GM19035 (cell line): ENCODE data around the gene SMIM43.
A peak's percentile ranks its signal among the peaks of the same experiment; 100 is the strongest.
"Not testable (repeated sequence)": the region's sequence is repeated elsewhere in the genome, so short reads cannot be mapped to it uniquely, and the experiment has no call there.

Experiments
- ATAC-seq: cut with Tn5 transposase; IDR thresholded peaks from one replicate; pipeline ENCODE4 v1.9.1; 2021; ENCODE audit not compliant: unreplicated experiment

Gene SMIM43

GRCh38 chr4:121784401-121784800 lies 19.4 kb upstream of the SMIM43 start:
- ATAC-seq = no peak

- no peak for ATAC-seq
These were observed 18.2 kb upstream of the SMIM43 start for GRCh38 chr4:121783210-121783609.

GRCh38 chr4:121778991-121779628 lies 14.1 kb upstream of the SMIM43 start:
- ATAC-seq = no peak

GRCh38 chr4:121777625-121778024 lies 12.7 kb upstream of the SMIM43 start:
- peak; percentile 48 for ATAC-seq

GRCh38 chr4:121776610-121777401 lies 11.8 kb upstream of the SMIM43 start:
- no peak for ATAC-seq

- no peak for ATAC-seq
These were observed 8.9 kb upstream of the SMIM43 start for GRCh38 chr4:121773883-121774282.

GRCh38 chr4:121771869-121772268 lies 6.9 kb upstream of the SMIM43 start:
- ATAC-seq = no peak

- ATAC-seq = no peak
These were observed 4.4 kb upstream of the SMIM43 start for GRCh38 chr4:121769341-121769740.

GRCh38 chr4:121767166-121767565 lies 2.2 kb upstream of the SMIM43 start:
- no peak for ATAC-seq

- no peak for ATAC-seq
These were observed 1.1 kb upstream of the SMIM43 start for GRCh38 chr4:121765971-121766538.

- ATAC-seq = no peak
These were observed 373 bp upstream of the SMIM43 start for GRCh38 chr4:121765368-121765705.

GRCh38 chr4:121764303-121764701 lies 662 bp downstream of the SMIM43 start:
- no peak for ATAC-seq

- ATAC-seq = no peak
These were observed 4.8 kb downstream of the SMIM43 start for GRCh38 chr4:121760205-121760604.

GRCh38 chr4:121758925-121759568 lies 5.9 kb downstream of the SMIM43 start:
- ATAC-seq = no peak

- not testable (repeated sequence) for ATAC-seq
These were observed 12.8 kb downstream of the SMIM43 start for GRCh38 chr4:121752142-121752541.

- ATAC-seq = no peak
These were observed 15.7 kb downstream of the SMIM43 start for GRCh38 chr4:121749225-121749624.

GRCh38 chr4:121742794-121743193 lies 22.2 kb downstream of the SMIM43 start:
- no peak for ATAC-seq

- no peak for ATAC-seq
These were observed 23.2 kb downstream of the SMIM43 start for GRCh38 chr4:121741751-121742150.

- ATAC-seq = no peak
These were observed 24.1 kb downstream of the SMIM43 start for GRCh38 chr4:121740796-121741409.

- no peak for ATAC-seq
These were observed 25.4 kb downstream of the SMIM43 start for GRCh38 chr4:121739575-121739974.

GRCh38 chr4:121738780-121739535 lies 26.0 kb downstream of the SMIM43 start:
- ATAC-seq = no peak
